K562 (cell line): ENCODE results near the gene TRIM26. TPM values are rescaled to one million over a fixed set of nuclear protein-coding genes. Genes with fewer than 3 reads are reported as not detected.

ENCODE experiments used
- BRF1 ChIP-seq: IDR thresholded peaks from 3 replicates; pipeline ENCODE4 v1.6.1; 2011; ENCODE audit warnings: borderline replicate concordance, mild to moderate bottlenecking; ENCODE audit not compliant: insufficient read length; ENCODE audit errors: extremely low read depth
- CEBPG ChIP-seq, 3 experiments: fragments of 200-800 bp in 1 of 3; sonication (Bioruptor generic) in 1 of 3; sonication (generic) in 1 of 3; formaldehyde crosslinking in 1 of 3; IDR thresholded peaks in 2 of 3; conservative IDR thresholded peaks in 1 of 3; 2 replicates each; pipeline versions ENCODE4 v1.6.1 to v1.8.0; 2016 to 2022; ENCODE audit warnings: missing compliant biosample characterization in 2 of 3, missing genetic modification characterization in 2 of 3, mild to moderate bottlenecking in 1 of 3, missing genetic modification reagents in 1 of 3
- CTBP1 ChIP-seq: fragments of 450-650 bp; IDR thresholded peaks from 2 replicates; pipeline ENCODE4 v1.6.1; 2016; ENCODE audit warnings: borderline replicate concordance
- EP300 ChIP-seq: IDR thresholded peaks from 2 replicates; pipeline ENCODE4 v1.6.1; 2012; ENCODE audit warnings: low read length, improper control_type of control experiment
- ETV6 ChIP-seq, 3 experiments: fragments of 150-350 bp in 1 of 3; sonication (generic) in 1 of 3; formaldehyde crosslinking in 1 of 3; IDR thresholded peaks; 2 replicates each; pipeline versions ENCODE4 v1.6.1 to v1.8.0; 2014 to 2022; ENCODE audit warnings: borderline replicate concordance in 2 of 3, low read depth in 2 of 3, antibody characterized with exemption in 1 of 3, low read length in 1 of 3, mild to moderate bottlenecking in 1 of 3, missing genetic modification reagents in 1 of 3
- GABPB1 ChIP-seq: sonication (generic); formaldehyde crosslinking; IDR thresholded peaks from 2 replicates; pipeline ENCODE4 v1.8.0; 2022; ENCODE audit warnings: mild to moderate bottlenecking, missing genetic modification reagents
- JUND ChIP-seq, 2 experiments: IDR thresholded peaks; 2 replicates in 1 of 2; 3 replicates in 1 of 2; pipeline ENCODE4 v1.6.1; 2011; ENCODE audit warnings: borderline replicate concordance in 2 of 2, low read depth in 2 of 2, low read length in 2 of 2, improper control_type of control experiment in 1 of 2, missing biosample characterization in 1 of 2, missing genetic modification characterization in 1 of 2, missing genetic modification reagents in 1 of 2
- NR2C1 ChIP-seq, 2 experiments: fragments of 450-650 bp; IDR thresholded peaks; 2 replicates each; pipeline ENCODE4 v1.6.1; 2017; ENCODE audit warnings: mild to moderate bottlenecking in 2 of 2, antibody characterized with exemption in 1 of 2, inconsistent platforms in 1 of 2, missing compliant biosample characterization in 1 of 2, missing genetic modification characterization in 1 of 2
- POLR2A ChIP-seq: fragments of 450-650 bp; conservative IDR thresholded peaks from 2 replicates; pipeline ENCODE4 v1.6.1; 2016
- POLR2G ChIP-seq: fragments of 200-400 bp; formaldehyde crosslinking; IDR thresholded peaks from 2 replicates; pipeline ENCODE4 v1.6.1; 2017; ENCODE audit warnings: low read depth, mild to moderate bottlenecking, antibody characterized with exemption, low read length, moderate library complexity
- SIX5 ChIP-seq, 2 experiments: IDR thresholded peaks; 2 replicates each; pipeline ENCODE4 v1.6.1; 2011; ENCODE audit warnings: low read length in 2 of 2, borderline replicate concordance in 1 of 2, low read depth in 1 of 2, mild to moderate bottlenecking in 1 of 2, moderate library complexity in 1 of 2; ENCODE audit not compliant: insufficient read depth in 1 of 2
- SPI1 ChIP-seq: IDR thresholded peaks from 2 replicates; pipeline ENCODE4 v1.6.1; 2011; ENCODE audit warnings: low read depth, low read length, control low read depth, borderline replicate concordance
- SRSF9 ChIP-seq: fragments of 200-400 bp; formaldehyde crosslinking; IDR thresholded peaks from 2 replicates; pipeline ENCODE4 v1.6.1; 2017; ENCODE audit warnings: low read depth, low read length, borderline replicate concordance
- ZNF174 ChIP-seq: fragments of 250-450 bp; sonication (Bioruptor Pico); IDR thresholded peaks from 2 replicates; pipeline ENCODE4 v1.4.0; 2020; ENCODE audit warnings: mild to moderate bottlenecking
- polyA plus RNA-seq, 8 experiments: library from polyadenylated mRNA; depleted of rRNA in 4 of 8; stranded (reverse) in 5 of 8; unstranded in 3 of 8; fragments of >200 nt; fragmentation: Nextera tagmentation in 2 of 8; fragmentation: Illumina TruSeq in 1 of 8; extraction: Ambion mirVana in 2 of 8; extraction: Trizol in 1 of 8; gene quantifications; 2 replicates each; pipeline versions ENCODE4 v1.2.1 to v1.2.3, GENCODE V29; 2011 to 2014; ENCODE audit warnings: inconsistent platforms in 1 of 8, missing spikeins in 1 of 8
- total RNA-seq, 7 experiments: library from RNA; depleted of rRNA in 6 of 7; stranded (reverse); fragments of >200 nt in 6 of 7; fragmentation: Illumina TruSeq in 2 of 7; extraction: Trizol in 2 of 7; gene quantifications; 2 replicates each; pipeline versions ENCODE4 v1.2.1 to v1.2.3, GENCODE V29; 2011 to 2021; ENCODE audit warnings: low replicate concordance in 1 of 7
- TF ChIP-seq, protein P1 (sequence below), 2 experiments: fragments of 450-650 bp; IDR thresholded peaks; 2 replicates each; pipeline ENCODE4 v1.6.1; 2016; ENCODE audit warnings: mild to moderate bottlenecking in 2 of 2, borderline replicate concordance in 1 of 2, low read depth in 1 of 2, moderate library complexity in 1 of 2
- TF ChIP-seq, protein P2 (sequence below): fragments of 450-650 bp; IDR thresholded peaks from 2 replicates; pipeline ENCODE4 v1.6.1; 2016

The TRIM26 gene
- total and polyA plus RNA-seq, 9 of the 15 experiments (the other 6 are each of a cell fraction or from before 2014, with no cell fraction given) = 0.80 to 5.0 (median 2.8) TPM

GRCh38 chr6:30156262-30156599 lies 57.0 kb downstream of the TRIM26 start (continued):
- TF ChIP-seq ETV6 (IDR thresholded peaks at IDR 0.05; ENCODE audit: borderline replicate concordance in 1 of 2, low read depth in 2 of 2, low read length in 1 of 2) (peak in 1 of 2 experiments; percentile 32; a peak in 1 of 4 replicates), ETV6 (CRISPR knock-in tag; IDR thresholded peaks at IDR 0.05; ENCODE audit: borderline replicate concordance) (no peak), SIX5 (IDR thresholded peaks at IDR 0.05; ENCODE audit: borderline replicate concordance in 1 of 2, insufficient read depth in 1 of 2, low read depth in 1 of 2, low read length in 2 of 2) (no peak), ZNF174 (CRISPR knock-in tag) (no peak), GABPB1 (CRISPR knock-in tag) (peak; percentile 75), BRF1 (no peak), JUND (IDR thresholded peaks at IDR 0.05; ENCODE audit: borderline replicate concordance, low read depth, low read length) (peak; percentile 47; the same call in 1 of the 2 replicates), JUND (tag; IDR thresholded peaks at IDR 0.05; ENCODE audit: borderline replicate concordance, low read depth, low read length) (peak; percentile 66; the same call in 1 of the 3 replicates), CEBPG (CRISPR knock-in tag; IDR thresholded peaks at IDR 0.05) (no peak), CEBPG (tag; conservative IDR thresholded peaks at IDR 0.05 in 1 of 2, IDR thresholded peaks at IDR 0.05 in 1 of 2) (peak in 1 of 2 experiments; percentile 74; a peak in 1 of 4 replicates), NR2C1 (IDR thresholded peaks at IDR 0.05) (no peak), NR2C1 (tag; IDR thresholded peaks at IDR 0.05) (0 out of 2 replicates have a peak, but pooled peaks have one; percentile 41), CTBP1 (0 out of 2 replicates have a peak, but pooled peaks have one; percentile 29), SRSF9 (no peak), POLR2G (no peak), EP300 (peak; percentile 38; the same call in 1 of the 2 replicates), POLR2A (no peak), SPI1 (peak; percentile 71; the same call in 1 of the 2 replicates)
- TF ChIP-seq, protein P1, sequence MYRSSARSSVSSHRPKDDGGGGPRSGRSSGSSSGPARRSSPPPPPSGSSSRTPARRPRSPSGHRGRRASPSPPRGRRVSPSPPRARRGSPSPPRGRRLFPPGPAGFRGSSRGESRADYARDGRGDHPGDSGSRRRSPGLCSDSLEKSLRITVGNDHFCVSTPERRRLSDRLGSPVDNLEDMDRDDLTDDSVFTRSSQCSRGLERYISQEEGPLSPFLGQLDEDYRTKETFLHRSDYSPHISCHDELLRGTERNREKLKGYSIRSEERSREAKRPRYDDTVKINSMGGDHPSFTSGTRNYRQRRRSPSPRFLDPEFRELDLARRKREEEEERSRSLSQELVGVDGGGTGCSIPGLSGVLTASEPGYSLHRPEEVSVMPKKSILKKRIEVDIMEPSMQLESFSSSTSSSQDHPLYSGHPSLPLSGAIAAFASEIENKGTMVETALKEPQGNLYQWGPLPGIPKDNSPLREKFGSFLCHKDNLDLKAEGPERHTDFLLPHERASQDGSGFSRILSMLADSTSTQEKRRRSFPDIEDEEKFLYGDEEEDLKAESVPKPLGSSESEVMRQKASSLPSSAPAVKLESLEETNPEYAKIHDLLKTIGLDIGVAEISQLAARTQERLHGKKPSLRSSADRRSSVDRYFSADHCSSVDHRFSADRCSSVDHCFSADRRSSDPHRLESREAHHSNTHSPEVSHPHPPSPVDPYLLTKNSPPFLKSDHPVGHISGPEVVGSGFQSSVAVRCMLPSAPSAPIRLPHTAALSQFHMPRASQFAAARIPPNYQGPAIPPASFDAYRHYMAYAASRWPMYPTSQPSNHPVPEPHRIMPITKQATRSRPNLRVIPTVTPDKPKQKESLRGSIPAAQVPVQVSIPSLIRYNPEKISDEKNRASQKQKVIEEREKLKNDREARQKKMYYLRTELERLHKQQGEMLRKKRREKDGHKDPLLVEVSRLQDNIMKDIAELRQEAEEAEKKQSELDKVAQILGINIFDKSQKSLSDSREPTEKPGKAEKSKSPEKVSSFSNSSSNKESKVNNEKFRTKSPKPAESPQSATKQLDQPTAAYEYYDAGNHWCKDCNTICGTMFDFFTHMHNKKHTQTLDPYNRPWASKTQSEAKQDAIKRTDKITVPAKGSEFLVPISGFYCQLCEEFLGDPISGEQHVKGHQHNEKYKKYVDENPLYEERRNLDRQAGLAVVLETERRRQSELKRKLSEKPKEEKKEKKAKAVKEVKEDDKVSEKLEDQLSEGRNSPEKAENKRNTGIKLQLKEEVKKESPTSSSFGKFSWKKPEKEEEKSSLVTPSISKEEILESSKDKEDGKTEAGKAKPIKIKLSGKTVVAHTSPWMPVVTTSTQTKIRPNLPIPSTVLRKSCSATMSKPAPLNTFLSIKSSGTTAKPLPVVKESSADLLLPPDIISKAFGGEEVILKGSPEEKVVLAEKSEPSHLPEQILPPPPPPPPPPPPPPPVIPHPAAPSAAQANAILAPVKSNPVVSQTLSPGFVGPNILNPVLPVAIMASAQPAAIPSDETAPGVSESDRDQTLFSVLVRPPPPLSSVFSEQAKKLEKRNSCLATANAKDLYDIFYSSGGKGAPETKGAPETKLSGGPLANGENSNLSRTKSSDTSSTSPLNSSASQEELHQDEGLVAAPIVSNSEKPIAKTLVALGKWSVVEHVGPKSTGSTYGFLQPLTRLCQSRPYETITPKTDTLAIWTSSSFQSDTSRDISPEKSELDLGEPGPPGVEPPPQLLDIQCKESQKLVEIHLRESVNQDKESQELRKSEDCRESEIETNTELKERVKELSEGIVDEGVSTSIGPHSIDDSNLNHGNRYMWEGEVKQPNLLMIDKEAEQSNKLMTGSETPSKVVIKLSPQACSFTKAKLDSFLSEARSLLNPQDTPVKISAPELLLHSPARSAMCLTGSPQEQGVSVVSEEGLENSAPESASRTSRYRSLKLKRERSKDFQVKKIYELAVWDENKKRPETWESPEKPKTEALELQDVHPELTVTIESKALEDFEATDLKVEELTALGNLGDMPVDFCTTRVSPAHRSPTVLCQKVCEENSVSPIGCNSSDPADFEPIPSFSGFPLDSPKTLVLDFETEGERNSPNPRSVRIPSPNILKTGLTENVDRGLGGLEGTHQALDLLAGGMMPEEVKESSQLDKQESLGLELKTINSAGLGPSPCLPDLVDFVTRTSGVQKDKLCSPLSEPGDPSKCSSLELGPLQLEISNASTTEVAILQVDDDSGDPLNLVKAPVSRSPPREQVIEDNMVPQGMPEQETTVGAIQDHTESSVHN (IDR thresholded peaks at IDR 0.05; ENCODE audit: borderline replicate concordance in 1 of 2, low read depth in 1 of 2) = 0 out of 4 replicates have a peak, but pooled peaks of 1 of the 2 experiments have one; percentile 51
- TF ChIP-seq, protein P2, sequence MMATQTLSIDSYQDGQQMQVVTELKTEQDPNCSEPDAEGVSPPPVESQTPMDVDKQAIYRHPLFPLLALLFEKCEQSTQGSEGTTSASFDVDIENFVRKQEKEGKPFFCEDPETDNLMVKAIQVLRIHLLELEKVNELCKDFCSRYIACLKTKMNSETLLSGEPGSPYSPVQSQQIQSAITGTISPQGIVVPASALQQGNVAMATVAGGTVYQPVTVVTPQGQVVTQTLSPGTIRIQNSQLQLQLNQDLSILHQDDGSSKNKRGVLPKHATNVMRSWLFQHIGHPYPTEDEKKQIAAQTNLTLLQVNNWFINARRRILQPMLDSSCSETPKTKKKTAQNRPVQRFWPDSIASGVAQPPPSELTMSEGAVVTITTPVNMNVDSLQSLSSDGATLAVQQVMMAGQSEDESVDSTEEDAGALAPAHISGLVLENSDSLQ = peak; percentile 96
